Glutamatergic neuron (in vitro differentiated cells): ENCODE measurements around the gene PARP8. TPM values are rescaled to one million over a fixed set of nuclear protein-coding genes. Genes with fewer than 3 reads are reported as not detected.

Experiments
- DNase-seq: peaks from one replicate; pipeline ENCODE4 v3.0.0; 2022
- H3K27ac Mint-ChIP-seq: one replicate; pipeline ENCODE4 v1.8.0; 2020; ENCODE audit warnings: mild to moderate bottlenecking, mixed read lengths, inconsistent platforms; ENCODE audit not compliant: unreplicated experiment
- H3K27me3 Mint-ChIP-seq: one replicate; pipeline ENCODE4 v1.8.0; 2020; ENCODE audit warnings: mild to moderate bottlenecking, moderate library complexity, mixed read lengths, inconsistent platforms; ENCODE audit not compliant: unreplicated experiment
- H3K36me3 Mint-ChIP-seq: one replicate; pipeline ENCODE4 v1.8.0; 2020; ENCODE audit warnings: mild to moderate bottlenecking, mixed read lengths, inconsistent platforms; ENCODE audit not compliant: unreplicated experiment
- H3K4me1 Mint-ChIP-seq: one replicate; pipeline ENCODE4 v1.8.0; 2020; ENCODE audit warnings: mild to moderate bottlenecking, low read depth, mixed read lengths, inconsistent platforms; ENCODE audit not compliant: unreplicated experiment
- H3K4me3 Mint-ChIP-seq: one replicate; pipeline ENCODE4 v1.8.0; 2020; ENCODE audit warnings: mild to moderate bottlenecking, mixed read lengths, inconsistent platforms; ENCODE audit not compliant: unreplicated experiment
- H3K9me3 Mint-ChIP-seq: one replicate; pipeline ENCODE4 v1.8.0; 2020; ENCODE audit warnings: mild to moderate bottlenecking, moderate library complexity, mixed read lengths, inconsistent platforms; ENCODE audit not compliant: unreplicated experiment
- total RNA-seq: library from RNA; stranded (reverse); fragmentation: NEBNext Ultra II Directional; extraction: Animal tissue kit (Norgen Biotek cat#: 25700); gene quantifications from one replicate; pipeline ENCODE4 v1.2.1, GENCODE V29; 2021; ENCODE audit not compliant: unreplicated experiment
- TF ChIP-seq, protein P1 (sequence below): fragments of 200-600 bp; sonication (generic); IDR thresholded peaks from one replicate; pipeline ENCODE4 v1.5.0; 2021; ENCODE audit not compliant: partially characterized antibody, unreplicated experiment

PARP8 gene
- total RNA-seq, 1 donor from 2014 or later = 11.3 TPM

DNA sequence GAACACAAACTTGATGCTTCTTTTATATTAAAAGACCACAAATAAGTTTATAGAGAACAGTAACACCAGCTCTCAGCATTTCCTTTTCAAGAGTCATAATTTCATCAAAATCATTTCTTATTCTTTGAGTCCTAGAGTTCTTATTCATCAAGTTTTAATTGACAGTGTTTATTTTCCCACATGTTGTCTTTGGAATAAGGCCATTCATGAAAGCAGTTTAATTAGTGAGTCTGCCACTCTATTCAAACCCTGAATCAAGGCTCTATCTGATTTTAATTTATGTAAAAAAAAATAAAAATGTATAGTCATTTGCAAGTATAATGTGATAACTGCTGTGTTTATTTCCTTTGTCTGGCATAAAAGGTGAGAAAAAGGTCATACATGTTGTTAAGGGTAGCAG is 176.7 kb downstream of the PARP8 start:
- no peak overlapping the region for H3K4me3 Mint-ChIP-seq
- H3K27me3 Mint-ChIP-seq = no peaks in the 10 kb centered on the region
- no peak for DNase-seq
- no peaks in the 10 kb centered on the region for H3K4me1 Mint-ChIP-seq
- no peaks in the 10 kb centered on the region for H3K9me3 Mint-ChIP-seq
- no peaks in the 10 kb centered on the region for H3K36me3 Mint-ChIP-seq
- TF ChIP-seq, protein P1, sequence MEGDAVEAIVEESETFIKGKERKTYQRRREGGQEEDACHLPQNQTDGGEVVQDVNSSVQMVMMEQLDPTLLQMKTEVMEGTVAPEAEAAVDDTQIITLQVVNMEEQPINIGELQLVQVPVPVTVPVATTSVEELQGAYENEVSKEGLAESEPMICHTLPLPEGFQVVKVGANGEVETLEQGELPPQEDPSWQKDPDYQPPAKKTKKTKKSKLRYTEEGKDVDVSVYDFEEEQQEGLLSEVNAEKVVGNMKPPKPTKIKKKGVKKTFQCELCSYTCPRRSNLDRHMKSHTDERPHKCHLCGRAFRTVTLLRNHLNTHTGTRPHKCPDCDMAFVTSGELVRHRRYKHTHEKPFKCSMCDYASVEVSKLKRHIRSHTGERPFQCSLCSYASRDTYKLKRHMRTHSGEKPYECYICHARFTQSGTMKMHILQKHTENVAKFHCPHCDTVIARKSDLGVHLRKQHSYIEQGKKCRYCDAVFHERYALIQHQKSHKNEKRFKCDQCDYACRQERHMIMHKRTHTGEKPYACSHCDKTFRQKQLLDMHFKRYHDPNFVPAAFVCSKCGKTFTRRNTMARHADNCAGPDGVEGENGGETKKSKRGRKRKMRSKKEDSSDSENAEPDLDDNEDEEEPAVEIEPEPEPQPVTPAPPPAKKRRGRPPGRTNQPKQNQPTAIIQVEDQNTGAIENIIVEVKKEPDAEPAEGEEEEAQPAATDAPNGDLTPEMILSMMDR = no peak
- H3K27ac Mint-ChIP-seq = no peak overlapping the region

DNA sequence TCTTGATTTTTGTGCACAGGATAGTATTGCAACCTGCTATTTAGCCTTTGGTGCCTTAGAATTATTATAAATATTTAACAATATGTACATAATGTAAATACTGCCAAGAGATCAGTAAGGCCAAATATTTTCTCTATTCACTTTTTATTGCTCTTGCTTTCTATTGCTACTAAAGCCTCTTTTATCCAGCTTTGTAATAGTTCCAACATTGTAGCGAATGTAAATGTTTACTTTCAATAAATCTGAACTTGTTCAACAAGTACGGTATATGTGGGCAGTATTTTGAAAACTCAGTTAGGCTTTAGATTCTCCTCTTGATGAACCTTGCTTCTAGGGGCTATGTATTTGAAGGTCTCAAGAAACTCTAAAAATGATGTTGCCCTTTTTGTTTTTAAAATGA is 179.8 kb downstream of the PARP8 start:
- TF ChIP-seq, protein P1 = no peak
- DNase-seq = no peak
- Mint-ChIP-seq H3K4me1 (no peaks in the 10 kb centered on the region), H3K27me3 (no peaks in the 10 kb centered on the region), H3K27ac (no peak overlapping the region), H3K9me3 (no peaks in the 10 kb centered on the region), H3K36me3 (no peaks in the 10 kb centered on the region), H3K4me3 (no peak overlapping the region)

DNA sequence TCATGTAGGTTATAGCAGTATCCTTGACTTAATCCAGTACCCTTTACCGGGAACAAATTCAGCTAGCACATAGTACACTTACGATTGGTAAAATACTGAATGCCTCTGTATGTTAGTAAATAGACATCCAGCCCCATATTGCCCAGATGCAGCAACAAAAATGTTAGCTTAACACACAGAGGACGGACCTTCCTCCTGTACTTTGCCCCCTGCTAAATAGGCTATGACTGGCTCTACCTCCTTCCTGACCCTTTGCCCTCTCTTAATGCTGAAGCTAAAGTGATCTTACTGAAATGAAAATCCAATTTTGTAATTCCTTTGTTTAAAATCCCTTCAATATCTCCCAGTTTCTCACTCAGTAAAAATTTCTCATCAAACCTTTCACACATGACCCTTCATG is 183.1 kb downstream of the PARP8 start:
- Mint-ChIP-seq H3K9me3 (no peaks in the 10 kb centered on the region), H3K4me1 (no peaks in the 10 kb centered on the region), H3K27ac (no peak overlapping the region), H3K27me3 (peaks cover under 1% of the 10 kb centered on the region), H3K4me3 (no peak overlapping the region), H3K36me3 (no peaks in the 10 kb centered on the region)
- TF ChIP-seq, protein P1 = no peak
- DNase-seq = no peak

DNA sequence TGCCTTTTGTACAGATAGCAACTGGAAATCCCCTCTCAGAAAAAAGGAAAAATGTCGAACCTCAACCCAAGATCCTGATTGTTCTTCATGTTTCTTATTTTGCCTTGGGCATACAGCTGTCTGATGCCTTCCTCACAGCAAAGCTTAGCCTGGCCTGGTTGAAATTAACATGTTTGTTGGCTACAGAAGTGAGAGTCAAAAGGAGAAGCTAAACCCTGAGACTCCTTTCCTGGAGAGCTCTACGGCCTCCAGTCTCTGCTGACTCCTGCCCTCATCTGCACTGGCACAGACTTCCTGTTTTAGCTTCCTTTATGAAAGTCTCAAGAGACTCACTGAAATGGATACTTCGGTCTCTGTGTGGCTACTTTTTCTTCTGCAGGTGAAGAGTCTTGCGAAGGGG is 186.7 kb downstream of the PARP8 start:
- H3K4me3 Mint-ChIP-seq = no peak overlapping the region

DNA sequence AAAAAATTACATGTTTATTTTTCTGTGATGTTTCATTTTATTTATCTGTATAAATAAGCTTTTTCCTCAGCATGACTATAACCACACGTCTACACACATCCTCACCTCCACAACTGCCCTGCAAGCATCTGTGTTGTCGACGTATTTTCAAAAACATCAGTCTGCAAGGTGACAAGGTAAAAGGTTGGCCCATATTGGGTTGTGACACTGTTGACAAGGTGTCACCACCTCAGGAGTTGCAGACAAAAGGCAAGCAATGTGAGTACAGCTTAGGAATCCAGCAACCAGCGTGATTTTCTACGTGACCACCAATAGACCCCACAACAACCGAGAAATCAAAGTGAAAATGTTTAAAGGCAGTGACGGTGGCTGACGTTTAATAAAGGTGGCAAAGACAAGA is 187.6 kb downstream of the PARP8 start:
- no peak overlapping the region for H3K4me3 Mint-ChIP-seq
- no peak for DNase-seq
- TF ChIP-seq, protein P1 = no peak
- no peaks in the 10 kb centered on the region for H3K4me1 Mint-ChIP-seq
- peaks cover 2% of the 10 kb centered on the region for H3K27me3 Mint-ChIP-seq
- no peak overlapping the region for H3K27ac Mint-ChIP-seq
- no peaks in the 10 kb centered on the region for H3K36me3 Mint-ChIP-seq
- no peaks in the 10 kb centered on the region for H3K9me3 Mint-ChIP-seq

More for the DNA sequence above, 186.7 kb downstream of the PARP8 start:
- Mint-ChIP-seq H3K27ac (no peak overlapping the region), H3K4me1 (no peaks in the 10 kb centered on the region), H3K36me3 (no peaks in the 10 kb centered on the region), H3K27me3 (peaks cover 2% of the 10 kb centered on the region), H3K9me3 (no peaks in the 10 kb centered on the region)
- TF ChIP-seq, protein P1 = no peak
- no peak for DNase-seq
